ENCODE results near the gene UGT1A4. TPM values are rescaled to one million over a fixed set of nuclear protein-coding genes. Genes with fewer than 3 reads are reported as not detected.

The UGT1A4 gene
- total and polyA plus RNA-seq, 10 of the 15 experiments (the other 5 are each of a cell fraction or from before 2014, with no cell fraction given) = not detected

DNA sequence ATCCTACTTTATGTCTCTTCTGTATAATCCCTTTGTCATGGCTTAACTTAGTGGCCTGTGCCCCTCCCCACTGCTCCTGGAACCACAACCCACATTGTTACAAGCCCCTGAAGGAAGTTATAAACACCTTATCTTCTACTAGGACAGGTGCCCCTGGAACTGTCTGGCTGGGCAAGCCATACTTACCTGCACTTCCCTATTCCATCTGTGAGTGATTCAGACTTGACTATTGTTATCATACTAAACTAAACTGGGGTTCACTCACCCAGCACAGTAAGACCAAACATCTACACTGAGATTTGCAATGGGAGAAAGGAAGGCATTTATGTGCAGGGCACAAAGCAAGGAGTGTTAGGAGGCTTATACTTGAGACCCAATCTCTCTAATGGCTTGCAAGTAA, 29.5 kb upstream of the UGT1A4 start (continued):
- TF ChIP-seq, protein P1, sequence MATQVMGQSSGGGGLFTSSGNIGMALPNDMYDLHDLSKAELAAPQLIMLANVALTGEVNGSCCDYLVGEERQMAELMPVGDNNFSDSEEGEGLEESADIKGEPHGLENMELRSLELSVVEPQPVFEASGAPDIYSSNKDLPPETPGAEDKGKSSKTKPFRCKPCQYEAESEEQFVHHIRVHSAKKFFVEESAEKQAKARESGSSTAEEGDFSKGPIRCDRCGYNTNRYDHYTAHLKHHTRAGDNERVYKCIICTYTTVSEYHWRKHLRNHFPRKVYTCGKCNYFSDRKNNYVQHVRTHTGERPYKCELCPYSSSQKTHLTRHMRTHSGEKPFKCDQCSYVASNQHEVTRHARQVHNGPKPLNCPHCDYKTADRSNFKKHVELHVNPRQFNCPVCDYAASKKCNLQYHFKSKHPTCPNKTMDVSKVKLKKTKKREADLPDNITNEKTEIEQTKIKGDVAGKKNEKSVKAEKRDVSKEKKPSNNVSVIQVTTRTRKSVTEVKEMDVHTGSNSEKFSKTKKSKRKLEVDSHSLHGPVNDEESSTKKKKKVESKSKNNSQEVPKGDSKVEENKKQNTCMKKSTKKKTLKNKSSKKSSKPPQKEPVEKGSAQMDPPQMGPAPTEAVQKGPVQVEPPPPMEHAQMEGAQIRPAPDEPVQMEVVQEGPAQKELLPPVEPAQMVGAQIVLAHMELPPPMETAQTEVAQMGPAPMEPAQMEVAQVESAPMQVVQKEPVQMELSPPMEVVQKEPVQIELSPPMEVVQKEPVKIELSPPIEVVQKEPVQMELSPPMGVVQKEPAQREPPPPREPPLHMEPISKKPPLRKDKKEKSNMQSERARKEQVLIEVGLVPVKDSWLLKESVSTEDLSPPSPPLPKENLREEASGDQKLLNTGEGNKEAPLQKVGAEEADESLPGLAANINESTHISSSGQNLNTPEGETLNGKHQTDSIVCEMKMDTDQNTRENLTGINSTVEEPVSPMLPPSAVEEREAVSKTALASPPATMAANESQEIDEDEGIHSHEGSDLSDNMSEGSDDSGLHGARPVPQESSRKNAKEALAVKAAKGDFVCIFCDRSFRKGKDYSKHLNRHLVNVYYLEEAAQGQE (IDR thresholded peaks at IDR 0.05; ENCODE audit: low read depth, low read length) = no peak
- no peak for TF ChIP-seq BRCA1 (IDR thresholded peaks at IDR 0.05; ENCODE audit: low read depth, low read length)
- TF ChIP-seq CREM (IDR thresholded peaks at IDR 0.05; ENCODE audit: low read depth) = no peak

DNA sequence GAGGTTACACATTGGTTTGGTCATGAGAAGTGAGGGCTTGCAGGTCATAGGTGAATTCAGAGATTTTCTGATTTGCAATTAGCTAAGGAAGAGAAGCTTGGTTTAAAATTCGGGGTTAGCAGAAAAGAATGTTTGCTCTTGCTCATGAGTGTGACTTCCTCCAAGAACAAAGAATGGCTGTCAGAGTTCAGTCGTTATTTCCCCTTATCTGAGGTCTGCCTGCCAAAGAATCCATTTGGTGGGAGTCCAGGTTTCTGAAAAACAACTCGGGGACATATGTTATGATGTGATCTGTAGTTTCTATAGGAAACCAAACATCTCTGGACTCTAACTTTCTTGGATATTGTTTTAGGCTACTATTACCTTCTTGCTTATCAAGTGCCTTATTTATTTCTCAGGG, 29.0 kb upstream of the UGT1A4 start:
- ChIA-PET SMC1A (ENCODE audit: uncharacterized antibody, unreplicated experiment) (no interaction called here), POLR2A (no interaction called here), CTCF (no interaction called here), RAD21 (ENCODE audit: unreplicated experiment) (no interaction called here)
- WGBS (ENCODE audit: insufficient coverage, insufficient replicate concordance, low lambda C conversion rate, missing lambda C conversion rate) = 3% methylated on average over 3 of the region's 3 CpGs
- in situ Hi-C loops (cut with MboI) (no loop called here), intact Hi-C loops (cut with micrococcal nuclease; ENCODE audit: unreplicated experiment) (no loop called here)
- DNase-seq (ENCODE audit: low read depth, low spot score) (no peak), ATAC-seq (no peak), FAIRE-seq (no peak)
- Histone ChIP-seq H3K27me3 (replicated peaks in 1 of 2; ENCODE audit: control insufficient read depth in 2 of 2, insufficient read depth in 2 of 2, low read length in 1 of 2) (peaks cover 0 to 3% of the 10 kb centered on the region in 2 experiments; a peak in 1 of 4 replicates), H3K36me3 (ENCODE audit: control insufficient read depth in 2 of 2, insufficient read depth in 2 of 2, low read length in 1 of 2) (no peaks in the 10 kb centered on the region), H4K20me1 (ENCODE audit: control insufficient read depth, insufficient read depth) (no peaks in the 10 kb centered on the region), H3K4me2 (ENCODE audit: control insufficient read depth, insufficient read depth) (no peak overlapping the region), H3K9me3 (replicated peaks; ENCODE audit: control insufficient read depth, insufficient read depth, low read length) (no peaks in the 10 kb centered on the region), H3K9ac (ENCODE audit: control insufficient read depth, insufficient read depth, low read length) (no peak overlapping the region), H3K4me3 (no peak overlapping the region), H2AFZ (ENCODE audit: control insufficient read depth, low read depth, low read length) (no peak overlapping the region), H3K27ac (ENCODE audit: control insufficient read depth, insufficient read depth) (no peak overlapping the region), H3K79me2 (ENCODE audit: control insufficient read depth, insufficient read depth, low read length) (no peaks in the 10 kb centered on the region), H3K4me1 (ENCODE audit: control insufficient read depth, insufficient read depth, low read length) (no peaks in the 10 kb centered on the region)
- BruUV-seq (replicated peaks) = no TSS peak
- no peak for TF ChIP-seq ZBTB4 (CRISPR knock-in tag; IDR thresholded peaks at IDR 0.05)
- no peak for TF ChIP-seq MXI1 (IDR thresholded peaks at IDR 0.05; ENCODE audit: low read depth, low read length)
- no peak for TF ChIP-seq CHD1 (IDR thresholded peaks at IDR 0.05; ENCODE audit: low read depth, low read length)
- TF ChIP-seq NBN (IDR thresholded peaks at IDR 0.05) = no peak
- no peak for TF ChIP-seq TCF3 (IDR thresholded peaks at IDR 0.05; ENCODE audit: borderline replicate concordance, insufficient read depth, low read depth, low read length)
- TF ChIP-seq YBX1 (IDR thresholded peaks at IDR 0.05) = no peak
- TF ChIP-seq SIX5 (IDR thresholded peaks at IDR 0.05; ENCODE audit: low read depth, low read length, severe bottlenecking) = no peak
- no peak for TF ChIP-seq ATF7 (IDR thresholded peaks at IDR 0.05; ENCODE audit: low read depth)
- TF ChIP-seq GABPA (IDR thresholded peaks at IDR 0.05; ENCODE audit: low read depth) = no peak
- no peak for TF ChIP-seq ETV6 (conservative IDR thresholded peaks at IDR 0.05 in 1 of 2, IDR thresholded peaks at IDR 0.05 in 1 of 2; ENCODE audit: borderline replicate concordance in 1 of 2, low read depth in 1 of 2)
- no peak for TF ChIP-seq BCL3 (IDR thresholded peaks at IDR 0.05; ENCODE audit: borderline replicate concordance, insufficient read depth, low read depth, low read length, poor library complexity, severe bottlenecking)
- TF ChIP-seq ZNF217 (IDR thresholded peaks at IDR 0.05) = no peak
- TF ChIP-seq SRF (IDR thresholded peaks at IDR 0.05; ENCODE audit: low read depth in 2 of 2, low read length in 2 of 2) = no peak
- no peak for TF ChIP-seq KDM1A (IDR thresholded peaks at IDR 0.05; ENCODE audit: borderline replicate concordance)

All from GM12878 (cell line).